SKM-1 (cell line): Measurements from ENCODE around the gene GPBP1.
"Not testable (repeated sequence)": the region's sequence is repeated elsewhere in the genome, so short reads cannot be mapped to it uniquely, and the experiment has no call there.

Experiments used
- DNase-seq: peaks from one replicate; lab custom pipeline; 2025; ENCODE audit not compliant: unreplicated experiment; lab: John Stamatoyannopoulos, UW

The GPBP1 gene, protein sequence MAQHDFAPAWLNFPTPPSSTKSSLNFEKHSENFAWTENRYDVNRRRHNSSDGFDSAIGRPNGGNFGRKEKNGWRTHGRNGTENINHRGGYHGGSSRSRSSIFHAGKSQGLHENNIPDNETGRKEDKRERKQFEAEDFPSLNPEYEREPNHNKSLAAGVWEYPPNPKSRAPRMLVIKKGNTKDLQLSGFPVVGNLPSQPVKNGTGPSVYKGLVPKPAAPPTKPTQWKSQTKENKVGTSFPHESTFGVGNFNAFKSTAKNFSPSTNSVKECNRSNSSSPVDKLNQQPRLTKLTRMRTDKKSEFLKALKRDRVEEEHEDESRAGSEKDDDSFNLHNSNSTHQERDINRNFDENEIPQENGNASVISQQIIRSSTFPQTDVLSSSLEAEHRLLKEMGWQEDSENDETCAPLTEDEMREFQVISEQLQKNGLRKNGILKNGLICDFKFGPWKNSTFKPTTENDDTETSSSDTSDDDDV

DNA sequence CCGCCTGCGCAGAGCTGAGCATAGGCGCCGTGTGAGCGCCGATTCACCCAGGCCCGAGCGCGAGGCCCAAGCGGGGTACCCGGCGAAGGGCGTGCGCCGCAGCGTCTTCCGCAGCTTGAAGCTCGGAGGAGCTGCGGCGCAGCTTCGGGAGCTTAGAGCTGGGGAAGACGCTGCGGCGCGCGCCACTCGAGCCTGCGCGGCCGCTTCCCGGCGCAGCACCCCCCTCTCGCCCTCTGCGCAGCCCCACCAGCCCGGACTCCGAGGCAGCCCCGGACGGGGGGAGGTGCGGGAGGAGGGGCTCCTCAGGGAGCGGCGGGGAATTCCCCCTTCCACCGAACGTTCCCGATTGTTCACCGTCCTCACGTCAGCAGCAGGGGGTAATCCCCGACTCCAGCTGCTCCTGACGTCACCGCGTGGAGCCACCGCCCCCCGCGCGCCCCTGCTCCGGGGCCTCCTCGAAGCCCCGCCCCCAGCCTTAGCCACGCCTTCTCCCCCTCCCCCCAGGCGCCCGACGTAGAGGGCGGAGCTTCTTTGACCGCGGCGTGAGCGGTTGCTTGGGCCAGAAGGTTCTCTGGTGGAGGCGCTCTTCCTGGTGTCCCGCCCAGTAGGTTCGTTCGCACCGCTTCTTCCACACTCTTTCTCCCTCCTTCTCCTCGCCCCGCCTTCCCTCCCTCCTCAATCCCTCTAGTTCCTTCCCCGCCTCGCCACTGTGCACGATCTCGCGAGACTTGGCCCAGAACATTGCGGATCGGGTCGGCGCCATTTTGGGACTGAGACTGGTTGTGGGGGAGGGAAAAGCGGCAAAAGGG lies at the start of gene GPBP1:
Gene GPBP1, plus strand, starts transcription at position 741 of the 809 bp plus-strand sequence. CDS start 40,072 bp downstream, outside the sequence.
- DNase-seq, result peak; percentile 99

DNA sequence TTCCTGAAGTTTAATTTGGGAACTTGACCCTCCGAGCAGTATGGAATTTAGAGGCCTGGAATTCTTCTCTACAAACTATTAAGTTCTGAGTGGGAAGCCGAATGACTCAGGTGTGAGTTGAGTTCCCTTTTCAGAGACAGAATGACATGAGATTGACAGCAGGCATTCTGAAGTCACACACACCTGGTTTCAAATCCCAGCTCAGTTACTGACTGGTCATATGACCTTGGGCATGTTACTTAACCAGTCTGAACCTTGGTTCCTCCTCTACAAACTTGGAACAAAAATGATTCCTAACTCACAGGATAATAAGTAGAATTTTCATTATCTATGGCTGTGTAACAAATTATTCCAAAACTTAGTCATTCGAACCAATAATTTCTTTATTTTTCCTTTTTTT lies 45.5 kb upstream of the GPBP1 start:
- no peak for DNase-seq

DNA sequence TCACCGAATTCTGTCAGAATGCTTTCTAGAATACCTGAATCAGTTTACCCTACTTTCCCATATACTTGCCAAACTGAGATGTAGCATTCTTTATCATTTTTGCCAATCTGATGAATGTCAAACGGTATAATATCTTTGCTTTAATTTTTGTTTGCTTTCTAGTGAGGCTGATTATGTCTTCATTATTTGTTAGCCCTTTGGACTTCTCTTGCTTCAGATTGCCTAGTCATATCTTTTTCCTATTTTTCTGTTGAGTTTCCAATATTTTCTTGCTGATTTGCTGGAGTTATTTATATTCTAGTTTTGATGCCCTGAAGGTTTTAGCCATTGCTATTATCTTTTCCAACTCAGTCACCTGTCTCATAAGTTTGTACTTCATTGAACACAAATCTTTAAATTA lies 40.3 kb upstream of the GPBP1 start:
- DNase-seq, result no peak

DNA sequence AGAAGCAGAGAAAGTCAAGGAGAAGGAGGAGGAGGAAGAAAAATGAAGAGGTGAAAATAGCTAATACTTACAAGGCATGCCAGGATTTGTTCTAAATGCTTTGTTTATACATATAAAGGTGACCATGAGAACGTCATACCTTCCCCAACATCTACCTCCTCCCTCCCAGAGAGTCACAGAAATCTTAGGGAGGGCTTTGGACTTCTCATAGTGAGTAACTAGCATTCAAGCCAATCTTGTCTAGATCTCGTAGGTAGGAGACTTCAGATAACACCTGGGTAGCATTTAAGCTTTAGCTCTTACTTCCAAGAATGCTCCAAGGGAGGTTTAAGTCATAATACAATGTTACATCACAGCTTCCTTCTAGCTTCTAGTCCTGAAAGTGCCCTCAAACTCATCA lies 36.5 kb upstream of the GPBP1 start:
- DNase-seq, result no peak

DNA sequence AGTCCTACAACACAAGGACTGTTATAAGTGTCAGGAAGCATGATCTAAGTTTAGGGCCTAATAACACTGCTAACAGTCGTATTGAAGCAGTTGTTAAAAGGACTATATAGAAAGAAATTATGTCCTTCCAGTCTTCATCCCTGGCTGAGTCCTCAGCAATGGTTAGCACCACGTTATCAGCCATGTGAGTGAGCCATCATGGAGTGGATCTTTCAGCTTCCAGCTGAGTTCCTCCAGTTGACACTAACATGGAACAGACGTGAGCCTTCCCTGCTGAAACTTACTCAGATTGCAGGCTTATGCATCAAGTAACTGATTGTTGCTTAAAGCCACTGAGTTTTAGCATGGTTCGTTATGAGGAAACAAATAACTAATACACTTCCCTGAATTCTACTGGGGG lies 21.5 kb upstream of the GPBP1 start:
- DNase-seq, result no peak

DNA sequence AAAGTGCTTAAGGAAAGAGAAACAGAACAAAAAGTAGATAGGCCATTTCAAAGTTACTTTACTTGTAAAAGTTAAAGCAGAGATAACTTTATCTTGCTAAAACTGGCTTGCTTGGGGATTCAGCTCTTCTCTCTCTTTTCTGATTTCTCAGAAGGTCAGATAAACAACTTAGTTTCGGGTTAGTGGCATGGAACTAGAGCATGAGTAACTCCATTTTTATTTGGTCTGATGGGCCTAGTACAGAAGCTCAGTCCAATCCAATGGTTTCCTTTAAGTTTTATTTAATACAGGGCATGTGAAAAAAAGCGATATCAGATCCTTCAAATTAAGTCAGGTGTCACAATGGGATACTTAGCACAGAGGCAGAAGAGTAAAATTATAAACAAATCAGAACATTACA lies 18.8 kb upstream of the GPBP1 start:
- no peak for DNase-seq

DNA sequence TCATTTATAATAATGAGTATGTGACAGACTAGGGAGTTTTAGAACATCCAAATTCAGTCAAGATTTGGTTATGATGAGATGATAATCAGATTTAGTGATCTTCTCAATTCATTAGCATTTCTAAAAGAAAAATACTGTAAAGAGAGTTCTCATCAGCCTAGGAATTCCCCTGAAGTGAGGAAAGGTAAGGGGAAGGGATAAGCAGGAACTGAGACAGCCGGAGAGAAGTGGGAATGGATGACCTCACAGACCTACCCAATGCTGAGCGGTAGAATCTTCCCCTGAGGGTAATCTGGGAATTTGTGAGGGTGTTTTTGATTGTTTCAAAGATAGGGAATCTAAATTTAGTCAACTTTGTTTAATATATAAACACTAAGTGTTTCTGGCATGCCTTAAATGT lies 16.7 kb upstream of the GPBP1 start:
- no peak for DNase-seq

DNA sequence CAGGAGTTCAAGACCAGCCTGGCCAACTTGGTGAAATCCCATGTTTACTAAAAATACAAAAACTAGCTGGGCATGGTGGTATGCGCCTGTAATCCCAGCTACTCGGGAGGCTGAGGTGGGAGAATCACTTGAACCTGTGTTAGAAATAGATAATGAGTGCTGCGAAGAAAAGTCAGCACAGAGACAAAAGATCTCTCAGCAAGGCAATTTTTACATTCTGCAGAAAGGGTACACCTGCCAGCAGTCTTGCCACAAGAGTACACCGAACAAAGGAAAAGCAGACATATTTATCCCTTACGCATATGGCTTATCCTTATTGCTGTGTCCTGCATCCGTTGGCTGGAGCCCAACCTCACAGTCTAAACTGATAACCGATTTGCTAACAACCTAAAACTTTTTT lies 16.2 kb upstream of the GPBP1 start:
- no peak for DNase-seq

DNA sequence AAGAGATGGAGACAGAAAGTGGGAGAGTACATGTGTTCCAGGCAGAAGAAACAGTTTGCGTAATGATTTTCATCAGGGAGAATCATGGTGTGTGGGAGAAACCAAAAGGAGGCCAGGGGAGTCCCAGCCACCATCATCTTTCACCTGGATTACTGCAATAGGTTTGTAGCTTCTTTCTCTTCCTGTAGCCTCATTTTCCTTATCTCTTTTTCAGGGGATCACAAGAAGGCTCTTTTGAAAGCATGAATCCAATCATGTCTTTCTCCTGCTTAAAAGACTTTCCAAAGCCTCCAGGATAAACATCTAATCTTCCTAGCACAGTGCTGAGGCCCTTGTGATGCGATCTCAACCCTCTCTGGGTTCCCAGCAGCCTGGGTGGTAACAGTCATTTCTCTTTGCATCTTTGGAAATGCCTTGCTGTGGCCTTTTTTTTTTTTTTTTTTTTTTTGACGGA lies 10.3 kb upstream of the GPBP1 start:
- DNase-seq, result no peak

DNA sequence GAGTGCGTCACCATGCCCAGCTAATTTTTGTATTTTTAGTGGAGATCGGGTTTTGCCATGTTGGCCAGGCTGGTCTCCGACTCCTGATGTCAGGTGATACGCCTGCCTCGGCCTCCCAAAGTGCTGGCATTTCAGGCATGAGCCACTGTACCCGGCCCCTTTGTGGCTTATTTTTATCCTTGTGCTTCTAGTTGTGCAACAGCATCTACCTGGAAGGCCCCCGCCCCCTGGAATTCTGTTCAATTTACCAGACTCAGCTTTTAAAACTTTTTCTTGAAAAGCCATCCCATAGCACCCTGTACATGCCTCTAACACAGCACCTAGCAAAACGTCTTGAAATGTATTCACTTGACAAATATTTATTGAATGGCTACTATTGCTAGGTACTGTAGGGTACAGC lies 9.7 kb upstream of the GPBP1 start:
- DNase-seq, result no peak

DNA sequence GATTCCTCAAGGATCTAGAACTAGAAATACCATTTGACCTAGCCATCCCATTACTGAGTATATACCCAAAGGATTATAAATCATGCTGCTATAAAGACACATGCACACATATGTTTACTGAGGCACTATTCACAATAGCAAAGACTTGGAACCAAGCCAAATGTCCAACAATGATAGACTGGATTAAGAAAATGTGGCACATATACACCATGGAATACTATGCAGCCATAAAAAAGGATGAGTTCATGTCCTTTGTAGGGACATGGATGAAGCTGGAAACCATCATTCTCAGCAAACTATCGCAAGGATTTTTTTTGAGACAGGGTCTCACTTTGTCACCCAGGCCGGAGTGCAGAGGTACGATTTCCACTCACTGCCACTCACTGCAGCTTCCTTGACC lies 8.7 kb upstream of the GPBP1 start:
- not testable (repeated sequence) for DNase-seq

DNA sequence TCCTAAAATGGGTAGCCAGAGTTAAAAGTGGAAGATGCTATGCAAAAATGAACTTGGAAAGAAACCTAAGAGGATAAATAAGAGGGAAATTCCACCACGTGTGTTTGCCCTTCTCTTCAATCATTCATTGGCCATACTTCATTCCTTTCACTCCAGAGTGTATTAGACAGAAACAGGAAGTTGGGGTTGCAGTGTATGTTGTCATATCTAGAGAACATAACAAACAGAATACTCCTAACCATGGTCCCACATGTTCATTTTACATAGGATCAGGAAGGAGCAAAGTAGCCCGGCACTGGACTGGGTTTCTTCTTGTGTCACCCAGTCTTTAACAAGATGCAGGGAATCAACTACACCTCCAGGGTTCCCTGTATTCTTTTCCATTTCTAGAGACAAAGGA lies 7.6 kb upstream of the GPBP1 start:
- DNase-seq, result peak; percentile 65

DNA sequence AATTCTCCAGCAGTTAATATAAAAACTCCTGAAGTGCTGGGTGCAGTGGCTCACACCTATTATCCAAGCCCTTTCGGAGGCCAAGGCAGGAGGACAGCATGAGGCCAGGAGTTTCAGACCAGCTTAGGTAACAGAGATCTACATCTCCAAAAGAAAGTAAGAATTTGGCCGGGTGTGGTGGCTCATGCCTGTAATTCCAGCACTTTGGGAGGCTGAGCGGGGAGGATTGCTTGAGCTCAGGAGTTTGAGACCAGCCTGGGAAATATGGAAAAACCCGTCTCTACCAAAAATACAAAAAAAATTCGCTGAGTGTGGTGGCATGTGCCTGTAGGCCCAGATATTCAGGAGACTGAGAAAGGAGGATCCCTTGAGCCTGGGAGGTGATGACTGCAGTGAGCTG lies 6.7 kb upstream of the GPBP1 start:
- no peak for DNase-seq

DNA sequence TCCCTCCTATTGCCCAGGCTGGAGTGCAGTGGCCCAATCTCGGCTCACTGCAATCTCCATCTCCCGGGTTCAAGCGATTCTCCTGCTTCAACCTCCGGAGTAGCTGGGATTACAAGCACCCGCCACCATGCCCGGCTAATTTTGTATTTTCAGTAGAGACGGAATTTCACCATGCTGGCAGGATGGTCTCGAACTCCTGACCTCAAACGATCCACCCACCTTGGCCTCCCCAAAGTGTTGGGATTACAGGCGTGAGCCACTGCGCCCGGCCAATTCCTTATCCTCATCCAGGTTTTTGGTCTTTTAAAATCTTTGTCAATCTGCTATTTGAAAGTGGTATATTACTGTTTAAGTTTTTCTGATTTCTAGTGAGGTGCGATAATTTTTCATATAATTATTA lies 3.7 kb upstream of the GPBP1 start:
- DNase-seq, result not testable (repeated sequence)

DNA sequence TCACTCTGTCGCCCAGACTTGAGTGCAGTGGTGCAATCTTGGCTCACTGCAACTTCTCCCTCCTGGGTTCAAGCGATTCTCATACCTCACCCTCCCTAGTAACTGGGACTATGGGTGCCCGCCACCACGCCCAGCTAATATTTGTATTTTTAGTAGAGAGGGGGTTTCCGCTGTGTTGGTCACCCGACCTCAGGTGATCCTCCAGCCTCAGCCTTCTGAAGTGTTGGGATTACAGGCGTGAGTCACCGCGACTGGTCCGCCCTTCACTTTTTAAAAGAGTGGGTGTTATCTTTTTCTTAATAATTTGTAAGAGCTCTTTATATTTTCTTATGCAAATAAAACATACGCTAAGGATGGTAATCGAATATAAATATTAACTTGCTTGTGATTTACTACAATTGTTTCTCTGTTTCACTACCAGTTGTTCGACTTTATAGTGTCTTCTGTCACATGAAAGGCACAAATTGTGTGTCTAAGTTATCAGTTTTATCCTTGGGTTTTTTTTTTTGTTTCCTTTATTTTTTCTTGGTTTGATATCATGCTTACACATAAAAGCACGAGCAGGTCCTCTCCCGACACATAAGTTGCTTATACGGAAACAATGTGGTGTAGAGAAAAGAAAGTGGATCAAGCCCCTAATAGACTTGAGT lies 1.9 kb upstream of the GPBP1 start:
- DNase-seq, result no peak

DNA sequence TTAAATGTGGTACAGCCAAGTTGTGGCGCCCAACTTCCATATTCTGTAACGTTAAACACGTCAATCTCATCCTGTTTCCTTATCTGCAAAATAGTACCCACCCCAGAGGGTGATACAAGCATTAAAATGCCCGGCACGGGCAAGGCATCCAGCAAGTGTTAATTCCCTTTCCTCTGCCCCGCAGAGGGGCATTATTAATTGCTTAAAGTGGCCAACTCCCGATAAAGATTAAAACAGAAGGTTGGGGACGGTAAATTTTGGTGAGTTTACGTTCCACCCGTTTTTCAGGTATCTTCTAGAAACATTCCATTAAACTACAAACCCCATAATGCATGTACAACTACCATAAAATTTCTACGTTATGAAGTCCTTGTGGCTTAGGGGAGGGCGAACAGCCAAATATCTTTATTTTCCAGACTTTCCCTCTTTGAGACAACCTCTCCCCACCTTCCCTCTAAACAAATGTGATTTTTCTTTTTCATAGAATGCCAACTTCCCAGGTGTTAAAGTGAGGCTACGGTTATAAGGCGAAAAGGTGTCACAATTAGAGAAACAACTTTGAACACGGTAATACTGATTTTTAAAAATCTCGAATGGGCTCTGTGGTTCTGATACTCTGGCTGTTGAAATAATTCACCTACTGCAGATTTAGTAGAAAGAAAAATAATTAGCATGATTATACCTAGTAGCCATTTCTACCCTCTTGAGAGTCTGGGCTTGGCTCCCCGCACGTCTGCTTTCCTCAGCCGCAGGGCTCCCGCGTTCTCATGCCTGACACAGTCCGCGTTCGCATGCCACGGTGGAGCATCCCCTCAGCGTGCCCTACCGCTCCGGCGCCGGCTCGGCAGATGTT lies 1.2 kb upstream of the GPBP1 start:
- DNase-seq, result peak; percentile 66

DNA sequence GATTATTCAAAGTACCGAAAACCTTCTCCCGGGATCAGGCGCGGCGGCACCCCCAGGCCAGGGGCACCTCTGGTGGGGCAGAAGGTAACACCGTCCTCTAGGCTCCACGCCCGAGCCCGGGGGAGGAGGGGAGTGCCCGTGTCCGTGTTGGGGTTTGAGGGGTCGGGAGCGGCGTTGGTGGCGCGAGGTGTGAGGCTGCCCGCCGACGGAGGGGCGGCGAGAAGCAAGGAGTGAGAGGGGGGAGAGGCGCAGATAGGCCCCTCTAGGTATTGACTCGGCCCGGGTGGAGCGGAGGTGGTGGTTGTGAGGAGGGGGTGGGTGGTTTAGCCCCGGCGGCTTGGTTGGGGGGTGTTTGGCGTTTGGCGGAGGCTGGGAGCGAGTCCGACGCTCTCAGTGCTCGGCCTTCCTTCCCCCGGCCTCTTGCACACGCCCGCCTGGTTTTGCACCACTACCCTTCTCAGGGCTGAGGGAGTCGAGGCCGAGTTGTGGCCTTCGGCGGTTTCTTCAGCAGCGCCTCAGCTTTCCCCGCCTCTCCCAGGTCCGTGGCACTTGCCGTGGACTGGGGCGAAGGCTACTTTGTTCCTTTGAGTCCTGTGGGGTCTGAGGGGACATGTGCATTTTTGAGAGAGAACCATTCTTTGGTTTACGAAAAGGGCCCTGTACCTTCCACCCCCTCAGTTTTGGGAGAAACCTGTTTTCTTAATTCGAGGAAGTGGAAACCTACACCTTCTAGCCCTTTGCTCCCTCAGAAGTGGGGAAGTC lies 450 bp downstream of the GPBP1 start:
- no peak for DNase-seq

DNA sequence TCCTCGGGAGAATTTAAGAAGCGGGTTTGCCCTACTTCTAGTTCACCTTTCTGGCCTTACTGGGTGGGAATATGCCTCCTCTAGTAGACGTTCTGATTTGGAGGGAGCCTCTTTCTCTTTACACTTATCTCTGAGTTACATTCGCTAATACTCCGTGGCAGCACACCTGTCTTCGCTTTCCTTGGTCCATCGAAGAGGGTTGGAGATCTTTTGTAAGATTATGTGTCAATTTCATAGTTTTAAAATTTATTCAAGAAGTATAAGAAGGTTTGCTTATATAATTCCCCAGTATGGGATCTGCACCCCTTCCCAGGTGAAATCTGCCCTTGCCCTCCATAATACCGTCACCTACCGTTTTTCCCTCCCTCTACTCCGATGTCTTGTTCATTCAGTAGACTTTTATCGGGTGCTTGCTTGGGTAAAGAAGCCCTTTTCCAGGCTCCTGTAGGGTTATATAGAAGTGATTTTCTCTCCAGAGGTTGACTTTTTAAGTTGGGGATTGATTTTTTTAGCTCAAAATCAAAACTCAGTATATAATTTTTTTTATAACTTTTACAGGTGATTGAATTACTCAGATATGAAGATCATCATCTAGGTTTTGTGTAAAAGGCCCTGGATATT lies 1.1 kb downstream of the GPBP1 start:
- DNase-seq, result no peak

DNA sequence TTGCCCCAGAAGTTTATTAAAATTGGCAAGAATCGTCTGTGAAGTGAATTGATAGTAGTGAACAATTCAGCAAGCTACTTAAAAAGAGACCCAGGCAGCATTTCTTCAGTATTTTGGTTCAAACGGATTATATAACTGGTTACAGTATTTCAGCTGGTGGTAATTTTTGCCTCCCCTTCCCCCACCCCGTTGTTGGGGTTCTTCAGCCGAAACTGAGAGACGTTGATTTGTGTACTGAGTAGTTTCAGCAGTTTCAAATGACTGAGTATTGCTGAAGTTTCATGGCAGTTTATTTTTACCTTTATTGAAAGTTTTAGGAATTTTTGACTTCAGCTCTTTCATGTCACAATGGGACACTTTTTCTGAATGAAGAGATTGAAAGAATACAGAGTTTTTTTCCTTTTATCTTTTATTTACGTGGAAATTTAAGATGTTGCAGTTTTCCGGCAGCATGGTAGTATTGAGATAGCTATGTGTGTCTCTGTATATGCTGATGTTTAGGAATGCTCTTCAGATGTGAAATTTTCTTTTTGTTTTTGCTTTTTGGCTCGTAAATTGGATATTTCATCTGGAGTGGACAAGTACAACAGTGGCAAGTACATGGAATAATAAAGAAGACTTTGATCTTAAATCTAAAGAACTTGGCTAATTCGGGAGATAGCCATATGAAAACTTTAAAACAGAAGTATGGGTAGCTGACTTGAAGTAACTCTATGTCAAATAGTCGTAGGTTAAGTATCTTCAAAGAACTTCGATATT lies 1.9 kb downstream of the GPBP1 start:
- no peak for DNase-seq
